ENCODE data around the gene MNX1. TPM values are rescaled to one million over a fixed set of nuclear protein-coding genes. Genes with fewer than 3 reads are reported as not detected.

The MNX1 gene
- total RNA-seq, 1 experiment from 2014 or later: 0.28 TPM

GRCh38 chr7:156954941-156955340 lies 55.5 kb downstream of the MNX1 start:
- BruUV-seq (replicated peaks): no TSS peak
- no peak overlapping the region for H3K4me2 ChIP-seq
- POLR2A ChIA-PET (ENCODE audit: unreplicated experiment): no interaction called here
- H3K27ac ChIP-seq: no peak overlapping the region
- H3K9me3 ChIP-seq (ENCODE audit: insufficient read depth, low read depth): no peaks in the 10 kb centered on the region
- no peaks in the 10 kb centered on the region for H3K27me3 ChIP-seq (ENCODE audit: insufficient read depth, low read depth)
- peaks cover 59% of the 10 kb centered on the region for H3K36me3 ChIP-seq (ENCODE audit: low read depth)
- H3K79me2 ChIP-seq (ENCODE audit: low read depth): peaks cover 58% of the 10 kb centered on the region
- CTCF ChIA-PET: interaction anchor here (0.6 kb wide), 1 partner anchor 1324 kb away, joined by 5 read pairs; no protein-coding TSS in a partner anchor
- no peak for DNase-seq
- no peak overlapping the region for H3K4me3 ChIP-seq
- peaks cover 8% of the 10 kb centered on the region; the same call in 1 of the 2 replicates for H3F3A ChIP-seq (ENCODE audit: insufficient read depth, low read depth)
- intact Hi-C loops (cut with micrococcal nuclease; ENCODE audit: unreplicated experiment): loop anchor here (5.0 kb wide), 1 partner anchor 1148 kb away; no protein-coding TSS in a partner anchor
- no peak overlapping the region for H2AFZ ChIP-seq
- no peaks in the 10 kb centered on the region for H3K9me2 ChIP-seq (ENCODE audit: insufficient read depth)
- peaks cover 65% of the 10 kb centered on the region for H4K20me1 ChIP-seq (ENCODE audit: insufficient read depth)
- TF ChIP-seq CTCF (conservative IDR thresholded peaks at IDR 0.05) (no peak), EZH2 (IDR thresholded peaks at IDR 0.05; ENCODE audit: low read depth) (no peak)
- peaks cover 16% of the 10 kb centered on the region for H3K4me1 ChIP-seq (replicated peaks; ENCODE audit: insufficient read depth)

Other genes starting within 250 kb of the MNX1 start
- 85.0 and 107 TPM in 2 replicates for gene LMBR1, start 117.5 kb downstream of the MNX1 start, total RNA-seq (2021)
- 25.4 and 28.3 TPM in 2 replicates for gene NOM1, start 61.0 kb downstream of the MNX1 start, total RNA-seq (2021)
- 71.0 and 77.6 TPM in 2 replicates for gene UBE3C, start 128.3 kb upstream of the MNX1 start, total RNA-seq (2021)